Measurements from ENCODE around the gene TTLL9.

GRCh38 chr20:31821427-31821826 lies 49.0 kb upstream of the TTLL9 start:
- TF ChIP-seq CTCF (IDR thresholded peaks at IDR 0.05) (no peak), POLR2A (IDR thresholded peaks at IDR 0.05) (no peak)
